ENCODE measurements around the gene NSDHL.

Gene NSDHL

GRCh38 chrX:152917656-152918579 lies 87.1 kb downstream of the NSDHL start:
- DNase-seq = no peak

DNA sequence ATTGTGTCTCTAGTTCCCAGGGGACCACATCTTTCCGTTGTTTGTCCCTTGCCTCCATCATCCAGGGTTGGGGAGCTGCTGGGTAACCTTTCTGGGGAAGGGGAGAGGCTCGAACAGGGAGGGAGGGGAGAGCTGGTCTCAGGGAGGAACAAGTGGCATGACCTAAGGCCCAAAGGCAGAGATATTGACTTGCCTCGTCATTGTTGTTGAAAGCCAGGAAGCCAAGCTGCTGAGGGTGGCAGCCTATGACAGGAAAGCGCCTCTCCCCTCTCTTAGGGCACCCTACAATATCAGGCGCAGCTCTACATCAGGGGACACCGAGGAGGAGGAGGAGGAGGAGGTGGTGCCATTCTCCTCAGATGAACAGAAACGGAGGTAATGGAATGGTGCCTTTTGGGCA lies 87.8 kb downstream of the NSDHL start:
- DNase-seq = no peak
